Measurements from ENCODE around the gene MADCAM1.
A peak's percentile ranks its signal among the peaks of the same experiment; 100 is the strongest.

MADCAM1 gene

DNA sequence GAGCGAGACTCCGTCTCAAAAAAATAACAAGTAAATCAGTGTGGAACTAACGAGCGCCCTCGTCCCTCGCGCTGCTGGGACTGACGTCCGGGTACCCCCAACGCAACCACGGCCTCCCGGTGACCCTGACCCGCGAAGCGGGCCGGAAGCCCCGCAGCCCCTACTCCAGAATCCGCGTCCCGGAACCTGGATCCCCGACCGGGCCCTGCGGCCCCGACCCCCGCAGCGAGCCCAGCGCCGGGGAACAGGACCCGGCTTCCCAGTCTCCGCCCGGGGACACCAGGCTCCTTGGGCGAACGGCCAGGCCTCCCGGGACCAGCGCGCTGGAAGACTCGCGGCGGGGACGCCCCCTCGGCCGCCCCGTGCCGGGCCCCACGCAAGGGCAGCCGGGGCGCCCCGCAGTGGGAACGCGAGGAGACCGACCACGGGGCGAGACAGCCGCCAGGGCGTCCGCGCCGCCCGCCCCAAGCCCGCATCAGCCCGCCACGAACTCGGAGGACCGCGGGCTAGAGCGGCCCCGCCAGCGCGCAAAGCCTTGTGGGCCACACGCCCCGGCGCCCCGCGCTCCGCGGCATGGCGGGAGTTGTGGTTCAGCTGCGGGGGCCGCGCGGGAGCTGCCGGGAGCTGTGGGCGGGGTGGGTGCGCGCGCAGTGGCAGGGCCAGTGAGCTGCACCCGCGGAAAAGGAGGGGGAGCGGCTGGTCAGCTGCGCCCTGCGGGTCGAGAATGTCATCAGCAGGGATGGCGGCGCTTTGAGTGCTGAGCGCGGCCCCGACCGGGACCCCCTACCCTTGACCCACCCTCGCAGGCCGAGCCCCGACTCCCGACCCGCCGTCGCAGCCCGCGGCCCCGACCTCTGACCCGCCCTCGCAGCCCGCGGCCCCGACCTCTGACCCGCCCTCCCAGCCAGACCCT lies 7.5 kb upstream of the MADCAM1 start:
- ATAC-seq, result peak; percentile 98

DNA sequence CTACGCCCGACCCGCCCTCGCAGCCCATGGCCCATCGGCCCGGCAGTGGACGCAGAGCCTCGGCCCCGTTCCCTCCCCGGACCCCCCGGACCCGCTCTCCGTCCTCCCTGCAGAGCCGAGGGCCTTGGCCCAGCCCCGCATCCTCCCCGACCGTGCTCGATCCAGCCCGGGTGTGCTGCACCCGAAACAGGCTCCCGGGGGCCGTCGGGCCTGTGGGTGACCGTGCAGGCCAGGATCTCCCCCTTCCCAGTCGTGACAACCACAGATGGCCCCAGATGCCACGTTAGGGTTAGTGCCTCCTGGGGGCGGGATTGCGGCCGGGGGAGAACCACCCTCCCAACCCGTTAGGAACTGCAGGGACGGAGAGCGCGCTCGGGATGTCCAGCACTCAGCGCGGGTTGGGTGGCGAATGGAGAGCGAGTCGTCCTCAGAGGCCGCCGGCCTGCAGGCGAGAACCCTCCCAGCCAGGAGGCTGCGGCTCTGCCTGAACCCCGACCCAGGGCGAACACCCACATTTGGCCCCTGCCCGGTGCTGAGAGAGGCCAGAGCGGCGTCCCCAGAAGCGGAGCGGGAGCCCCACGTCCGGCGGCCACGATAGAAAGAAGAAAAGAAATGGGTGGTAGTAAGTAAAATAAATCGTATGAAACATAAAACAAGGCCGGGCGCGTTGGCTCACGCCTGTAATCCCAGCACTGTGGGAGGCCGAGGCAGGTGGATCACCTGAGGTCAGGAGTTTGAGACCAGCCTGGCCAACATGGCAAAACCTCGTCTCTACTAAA lies 6.7 kb upstream of the MADCAM1 start:
- ATAC-seq, result peak; percentile 1 to 6

DNA sequence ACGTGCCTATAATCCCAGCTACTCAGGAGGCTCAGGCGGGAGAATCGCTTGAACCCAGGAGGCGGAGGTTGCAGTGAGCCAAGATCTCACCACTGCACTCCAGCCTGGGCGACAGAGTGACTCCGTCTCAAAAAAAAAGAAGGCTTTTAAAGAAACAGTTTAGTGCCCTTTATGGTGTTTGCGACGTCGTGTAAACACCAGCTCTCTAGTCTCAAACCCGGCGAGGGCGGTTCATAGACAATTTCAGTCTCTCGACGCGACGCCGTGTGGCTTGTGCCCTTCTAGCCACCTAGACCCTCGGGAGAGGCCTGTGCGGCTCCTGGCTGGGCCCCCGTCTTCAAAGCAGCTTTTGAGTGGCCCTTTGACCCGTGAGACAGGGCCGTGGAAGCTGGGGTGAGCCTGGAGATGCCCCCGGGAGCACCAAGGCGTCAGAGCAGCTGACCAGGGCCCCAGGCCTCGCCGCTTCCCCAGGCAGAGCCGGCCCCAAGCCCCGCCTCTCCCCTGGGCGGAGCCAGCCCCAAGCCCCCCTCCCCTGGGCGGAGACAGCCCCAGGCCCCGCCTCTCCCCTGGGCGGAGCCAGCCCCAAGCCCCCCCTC lies 5.0 kb upstream of the MADCAM1 start:
- no peak for ATAC-seq

GRCh38 chr19:492091-492531 lies 4.2 kb upstream of the MADCAM1 start:
- ATAC-seq, result no peak

DNA sequence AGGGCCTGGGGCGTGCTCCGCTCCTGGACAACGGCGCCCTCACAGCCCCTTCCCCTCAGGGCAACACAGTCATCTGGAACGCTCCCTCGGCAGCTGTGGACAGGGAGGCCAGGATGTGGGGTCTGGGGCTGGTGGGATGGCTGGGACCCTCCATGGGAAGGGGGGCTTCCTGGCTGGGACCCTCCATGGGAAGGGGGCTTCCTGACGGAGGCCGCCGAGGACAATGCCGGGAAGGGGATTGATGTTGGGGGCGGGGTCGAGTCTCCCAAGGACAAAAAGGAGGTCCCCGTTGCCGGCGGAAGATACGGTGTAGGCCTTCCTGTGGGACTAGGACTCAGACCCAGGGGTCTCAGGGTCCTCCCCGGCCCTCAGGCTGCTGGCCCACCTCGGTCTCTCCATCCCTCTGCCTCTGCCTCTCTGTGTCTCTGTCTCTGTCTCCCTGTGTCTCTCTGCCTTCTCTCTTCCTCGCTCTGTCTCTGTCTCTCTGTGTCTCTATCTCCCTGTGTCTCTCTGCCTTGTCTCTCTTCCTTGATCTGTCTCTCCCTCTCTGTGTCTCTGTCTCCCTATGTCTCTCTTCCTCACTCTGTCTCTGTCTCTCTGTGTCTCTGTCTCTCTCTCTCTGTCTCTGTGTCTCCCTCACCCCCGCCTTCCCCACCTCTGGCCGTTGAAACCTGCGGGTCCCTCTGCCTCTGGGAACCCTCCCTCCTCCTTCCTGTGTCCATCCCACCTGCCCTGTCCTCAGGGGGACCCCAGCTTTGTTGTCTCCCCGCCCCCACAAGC lies 2.7 kb upstream of the MADCAM1 start:
- ATAC-seq, result no peak

GRCh38 chr19:494171-495080 lies 1.9 kb upstream of the MADCAM1 start:
- ATAC-seq, result no peak

- ATAC-seq, result no peak
Observed at GRCh38 chr19:495081-495401, 1.2 kb upstream of the MADCAM1 start.

DNA sequence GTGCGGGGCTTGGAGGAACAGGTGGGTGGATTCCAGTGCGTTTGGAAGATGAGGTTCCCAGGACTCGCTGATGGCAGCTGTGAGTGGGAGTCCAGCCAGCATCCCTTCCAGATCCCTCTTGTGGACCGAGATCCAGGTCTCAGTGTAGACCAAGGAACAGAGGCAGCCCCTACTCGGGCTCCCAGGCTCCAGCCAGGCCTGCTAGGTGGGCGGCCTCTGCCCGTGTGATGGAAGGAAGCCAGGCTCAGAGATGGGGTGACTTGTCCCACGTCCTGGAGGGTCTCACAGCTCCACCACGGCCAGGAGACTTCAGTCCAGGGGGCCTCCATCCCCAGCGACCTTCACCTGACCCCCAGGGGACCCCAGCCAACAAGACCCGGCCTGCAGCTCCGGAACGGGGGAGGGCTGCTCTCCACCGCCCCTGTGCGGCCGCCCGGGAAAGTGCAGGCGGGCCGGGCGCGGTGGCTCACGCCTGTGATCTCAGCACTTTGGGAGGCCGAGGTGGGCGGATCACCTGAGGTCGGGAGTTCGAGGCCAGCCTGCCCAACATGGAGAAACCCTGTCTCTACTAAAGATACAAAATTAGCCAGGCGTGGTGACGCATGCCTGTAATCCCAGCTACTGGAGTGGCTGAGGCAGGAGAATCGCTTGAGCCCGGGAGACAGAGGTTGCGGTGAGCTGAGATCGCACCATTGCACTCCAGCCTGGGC lies 729 bp upstream of the MADCAM1 start:
- peak in 1 of 2 donors; percentile 24 for ATAC-seq

GRCh38 chr19:496986-497385 lies 700 bp downstream of the MADCAM1 start:
- ATAC-seq, result no peak

GRCh38 chr19:497491-497868 lies 1.2 kb downstream of the MADCAM1 start:
- ATAC-seq, result no peak

GRCh38 chr19:497869-498510 lies 1.7 kb downstream of the MADCAM1 start:
- no peak for ATAC-seq

GRCh38 chr19:498511-498891 lies 2.2 kb downstream of the MADCAM1 start:
- ATAC-seq, result no peak

DNA sequence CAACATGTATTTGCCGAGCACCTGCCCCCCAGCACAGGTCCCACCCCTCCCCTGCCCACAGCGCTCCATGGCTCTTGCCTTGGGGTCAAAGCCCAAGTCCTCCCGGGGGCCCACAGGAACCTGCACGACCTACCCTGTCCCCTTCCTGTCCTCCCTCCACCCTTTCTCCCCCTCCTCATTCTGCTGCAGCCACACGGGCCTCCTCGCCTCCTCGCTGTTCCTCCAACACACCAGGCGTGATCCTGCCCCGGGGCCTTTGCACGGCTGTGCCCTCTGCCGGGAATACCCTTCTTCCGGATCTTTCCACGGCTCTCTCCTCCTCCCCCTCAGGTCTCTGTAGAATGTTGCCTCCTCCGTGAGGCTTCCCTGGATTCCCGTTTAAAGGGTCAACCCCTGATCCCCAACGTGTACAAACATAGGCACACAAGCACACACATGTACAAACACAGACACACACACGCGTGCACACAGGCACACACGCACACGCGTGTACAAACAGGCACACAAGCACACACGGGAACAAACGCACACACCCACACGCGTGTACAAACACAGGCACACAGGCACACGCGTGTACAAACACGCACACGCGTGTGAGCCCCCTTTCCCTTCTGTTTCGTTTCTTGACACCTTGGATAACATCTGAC lies 2.8 kb downstream of the MADCAM1 start:
- no peak for ATAC-seq

DNA sequence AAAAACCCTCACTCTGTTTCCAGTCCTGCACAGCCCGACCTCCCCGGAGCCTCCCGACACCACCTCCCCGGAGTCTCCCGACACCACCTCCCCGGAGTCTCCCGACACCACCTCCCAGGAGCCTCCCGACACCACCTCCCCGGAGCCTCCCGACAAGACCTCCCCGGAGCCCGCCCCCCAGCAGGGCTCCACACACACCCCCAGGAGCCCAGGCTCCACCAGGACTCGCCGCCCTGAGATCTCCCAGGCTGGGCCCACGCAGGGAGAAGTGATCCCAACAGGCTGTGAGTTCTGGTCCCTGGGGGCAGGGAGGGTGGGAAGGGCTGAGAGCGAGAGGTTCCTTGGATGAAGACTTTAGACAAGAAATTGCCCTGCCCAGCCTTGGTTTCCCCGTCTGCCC lies 5.4 kb downstream of the MADCAM1 start:
- no peak for ATAC-seq

DNA sequence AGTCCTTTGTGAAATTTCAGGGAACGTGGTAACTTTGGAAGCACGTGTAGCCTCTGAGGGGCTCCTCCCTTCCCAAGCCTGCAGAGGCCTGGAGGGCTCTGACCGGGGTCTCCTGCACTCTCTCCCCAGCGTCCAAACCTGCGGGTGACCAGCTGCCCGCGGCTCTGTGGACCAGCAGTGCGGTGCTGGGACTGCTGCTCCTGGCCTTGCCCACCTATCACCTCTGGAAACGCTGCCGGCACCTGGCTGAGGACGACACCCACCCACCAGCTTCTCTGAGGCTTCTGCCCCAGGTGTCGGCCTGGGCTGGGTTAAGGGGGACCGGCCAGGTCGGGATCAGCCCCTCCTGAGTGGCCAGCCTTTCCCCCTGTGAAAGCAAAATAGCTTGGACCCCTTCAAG lies 8.3 kb downstream of the MADCAM1 start:
- ATAC-seq, result no peak

DNA sequence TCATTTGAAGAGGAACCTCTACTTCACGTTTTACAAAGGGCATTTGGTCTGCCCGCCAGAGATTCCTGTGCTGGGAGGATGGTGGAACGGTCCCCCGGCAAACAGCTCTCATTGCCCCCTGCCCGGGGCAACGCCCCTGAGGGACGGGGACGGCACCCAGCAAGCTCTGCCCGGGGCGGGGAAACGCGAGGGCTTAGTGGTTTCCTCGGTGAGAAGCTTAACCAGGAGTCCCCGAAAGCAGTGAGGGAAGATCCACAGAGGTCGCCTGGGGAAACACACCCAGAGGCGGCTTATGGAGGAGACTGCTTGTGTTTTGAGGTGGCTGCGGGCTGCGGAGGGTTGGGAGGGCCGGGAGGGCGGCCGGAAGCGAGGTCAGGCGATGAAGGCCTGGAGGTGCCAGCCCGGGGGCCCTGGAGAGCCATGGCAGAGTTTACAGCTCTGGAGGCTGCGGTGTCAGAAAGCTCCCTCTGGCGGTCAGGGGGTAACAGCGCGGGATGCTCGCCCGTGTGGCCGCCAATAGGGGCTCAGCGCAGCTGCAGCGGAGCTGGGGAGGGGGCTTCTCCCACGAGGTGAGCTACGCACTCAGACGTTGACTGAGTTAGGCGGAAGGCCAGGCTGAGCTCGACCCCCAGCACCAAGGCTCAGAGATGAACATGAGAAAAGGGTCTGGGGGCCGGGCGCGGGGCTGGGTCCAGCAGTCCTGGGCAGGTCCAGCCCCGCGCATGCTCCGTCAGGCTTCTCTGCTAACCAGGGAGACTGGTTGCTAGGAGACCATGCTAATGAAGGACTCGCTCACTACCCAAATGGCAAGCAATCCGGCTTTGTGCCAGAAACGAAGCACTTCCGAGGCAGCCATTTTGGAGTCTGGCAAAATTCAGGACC lies 10.4 kb downstream of the MADCAM1 start:
- peak; percentile 74 to 75 for ATAC-seq

- ATAC-seq, result peak; percentile 60 to 63
Observed at GRCh38 chr19:507286-508203, 11.3 kb downstream of the MADCAM1 start, which contains the start of gene TPGS1. TPGS1 (plus strand) TSS chr19:507497; CDS start chr19:507507, 10 bp downstream.

All from activated CD4-positive, CD25-positive, alpha-beta regulatory T cell treated with anti-CD3 and anti-CD28 coated beads, Interleukin-2, amount 50 U/mL, for 24 hours (primary cell).